Suprapubic skin (tissue), 4 donors: ENCODE data around the gene SMDT1. TPM values are rescaled to one million over a fixed set of nuclear protein-coding genes. Genes with fewer than 3 reads are reported as not detected.
"Not testable (repeated sequence)": the region's sequence is repeated elsewhere in the genome, so short reads cannot be mapped to it uniquely, and the experiment has no call there.

Experiments
- DNase-seq, 2 donors: peaks; one replicate each; pipeline ENCODE4 v3.0.0-alpha.2; 2019; ENCODE audit warnings: low spot score in 2 of 2
- H3K27ac ChIP-seq: fragments of 200-600 bp; sonication (generic); one replicate; pipeline ENCODE4 v1.5.1; 2019
- H3K27me3 ChIP-seq: fragments of 200-600 bp; sonication (generic); one replicate; pipeline ENCODE4 v1.5.1; 2019
- H3K36me3 ChIP-seq: fragments of 200-600 bp; sonication (generic); one replicate; pipeline ENCODE4 v1.5.1; 2019
- H3K4me1 ChIP-seq: fragments of 200-600 bp; sonication (generic); one replicate; pipeline ENCODE4 v1.5.1; 2019
- H3K4me3 ChIP-seq: fragments of 200-600 bp; sonication (generic); one replicate; pipeline ENCODE4 v1.5.1; 2019; ENCODE audit warnings: mild to moderate bottlenecking
- H3K9me3 ChIP-seq: fragments of 200-600 bp; sonication (generic); one replicate; pipeline ENCODE4 v1.5.1; 2019
- CTCF ChIP-seq, 2 donors: fragments of 200-600 bp in 1 of 2; fragments of 450-650 bp in 1 of 2; sonication (generic) in 1 of 2; IDR thresholded peaks; one replicate each; pipeline ENCODE4 v1.5.1; 2016 to 2019; ENCODE audit warnings: antibody characterized with exemption in 2 of 2, mild to moderate bottlenecking in 1 of 2, moderate library complexity in 1 of 2
- EP300 ChIP-seq: sonication (generic); formaldehyde crosslinking; IDR thresholded peaks from one replicate; pipeline ENCODE4 v1.6.1; 2017; ENCODE audit warnings: antibody characterized with exemption
- POLR2A ChIP-seq, 2 donors: fragments of 450-650 bp; IDR thresholded peaks; one replicate each; pipeline ENCODE4 v1.6.1; 2017; ENCODE audit warnings: antibody characterized with exemption in 2 of 2, mild to moderate bottlenecking in 2 of 2, moderate library complexity in 2 of 2
- POLR2AphosphoS5 ChIP-seq, 3 donors: sonication (generic); formaldehyde crosslinking; IDR thresholded peaks; one replicate each; pipeline ENCODE4 v1.6.1; 2017; ENCODE audit warnings: antibody characterized with exemption in 3 of 3
- WGBS: methylation state at CpG from one replicate; pipeline ENCODE4 v1.1.5; 2018; 5-methylcytosine and 5-hydroxymethylcytosine counted together
- total RNA-seq, 4 donors: library from RNA; depleted of rRNA; stranded (reverse); fragments of >200 nt; gene quantifications; one replicate each; pipeline ENCODE4 v1.1.0, GENCODE V29; 2016

The SMDT1 gene
- total RNA-seq, 4 donors from 2014 or later = 11.8 to 18.6 (median 12.8) TPM

- 92% methylated on average over 7 of the region's 7 CpGs for WGBS
- TF ChIP-seq POLR2A (IDR thresholded peaks at IDR 0.05) (no peak), EP300 (no peak), CTCF (IDR thresholded peaks at IDR 0.05) (no peak), POLR2AphosphoS5 (IDR thresholded peaks at IDR 0.05) (no peak)
- no peak overlapping the region for H3K4me3 ChIP-seq
- H3K36me3 ChIP-seq = no peaks in the 10 kb centered on the region
- no peaks in the 10 kb centered on the region for H3K27me3 ChIP-seq
- H3K9me3 ChIP-seq = no peaks in the 10 kb centered on the region
- no peak for DNase-seq
- H3K27ac ChIP-seq = no peak overlapping the region
- H3K4me1 ChIP-seq = no peaks in the 10 kb centered on the region
These were observed 35.2 kb downstream of the SMDT1 start for GRCh38 chr22:42114721-42115120.

- H3K27me3 ChIP-seq, H3K36me3 ChIP-seq, H3K4me3 ChIP-seq, H3K9me3 ChIP-seq, H3K27ac ChIP-seq, H3K4me1 ChIP-seq, DNase-seq: not testable (repeated sequence)
- WGBS = 83% methylated on average over 6 of the region's 6 CpGs
These were observed 35.9 kb downstream of the SMDT1 start for GRCh38 chr22:42115420-42115830.

- no peak overlapping the region for H3K4me3 ChIP-seq
- H3K27ac ChIP-seq = no peak overlapping the region
- DNase-seq = no peak
- 94% methylated on average over 4 of the region's 4 CpGs for WGBS
- H3K4me1 ChIP-seq = no peaks in the 10 kb centered on the region
- H3K27me3 ChIP-seq = no peaks in the 10 kb centered on the region
- H3K36me3 ChIP-seq = no peaks in the 10 kb centered on the region
- TF ChIP-seq POLR2A (IDR thresholded peaks at IDR 0.05) (no peak), CTCF (IDR thresholded peaks at IDR 0.05) (no peak), EP300 (no peak), POLR2AphosphoS5 (IDR thresholded peaks at IDR 0.05) (no peak)
- H3K9me3 ChIP-seq = no peaks in the 10 kb centered on the region
These were observed 37.4 kb downstream of the SMDT1 start for GRCh38 chr22:42116848-42117424.

GRCh38 chr22:42120231-42121021 lies 40.9 kb downstream of the SMDT1 start:
- not testable (repeated sequence) for DNase-seq, H3K4me1 ChIP-seq, H3K36me3 ChIP-seq, H3K27ac ChIP-seq, H3K9me3 ChIP-seq, H3K4me3 ChIP-seq, H3K27me3 ChIP-seq
- 70% methylated on average over 15 of the region's 15 CpGs for WGBS

GRCh38 chr22:42123529-42123928 lies 44.0 kb downstream of the SMDT1 start:
- WGBS = no CpG with 5 or more reads among the region's 4 CpGs
- H3K27me3 ChIP-seq, H3K36me3 ChIP-seq, DNase-seq, H3K4me1 ChIP-seq, H3K4me3 ChIP-seq, H3K27ac ChIP-seq, H3K9me3 ChIP-seq: not testable (repeated sequence)

- Histone ChIP-seq H3K4me3 (no peak overlapping the region), H3K36me3 (no peaks in the 10 kb centered on the region), H3K9me3 (no peaks in the 10 kb centered on the region), H3K4me1 (peaks cover 3% of the 10 kb centered on the region), H3K27me3 (no peaks in the 10 kb centered on the region), H3K27ac (no peak overlapping the region)
- DNase-seq = peak in 1 of 2 donors; percentile 56
- TF ChIP-seq CTCF (IDR thresholded peaks at IDR 0.05) (no peak), POLR2A (IDR thresholded peaks at IDR 0.05) (no peak), EP300 (no peak), POLR2AphosphoS5 (IDR thresholded peaks at IDR 0.05) (no peak)
- WGBS = 100% methylated on average over 7 of the region's 16 CpGs
These were observed 48.1 kb downstream of the SMDT1 start for GRCh38 chr22:42127606-42128005.

GRCh38 chr22:42128007-42128406 lies 48.5 kb downstream of the SMDT1 start:
- not testable (repeated sequence) for H3K9me3 ChIP-seq, H3K4me3 ChIP-seq, H3K4me1 ChIP-seq, H3K27ac ChIP-seq, H3K36me3 ChIP-seq, H3K27me3 ChIP-seq
- 75% methylated on average over 7 of the region's 13 CpGs for WGBS
- peak in 1 of 2 donors; percentile 37 for DNase-seq

GRCh38 chr22:42128776-42129694 lies 49.5 kb downstream of the SMDT1 start:
- whole genome bisulfite sequencing = 73% methylated on average over 29 of the region's 65 CpGs
- H3K27me3 ChIP-seq, H3K4me1 ChIP-seq, H3K9me3 ChIP-seq, H3K36me3 ChIP-seq, H3K4me3 ChIP-seq, H3K27ac ChIP-seq: not testable (repeated sequence)
- peak in 1 of 2 donors; percentile 72 for DNase-seq

GRCh38 chr22:42130182-42130581 lies 50.7 kb downstream of the SMDT1 start:
- not testable (repeated sequence) for DNase-seq, H3K27ac ChIP-seq, H3K4me3 ChIP-seq, H3K9me3 ChIP-seq, H3K36me3 ChIP-seq, H3K4me1 ChIP-seq, H3K27me3 ChIP-seq
- 9% methylated on average over 1 of the region's 7 CpGs for WGBS
